ENCODE data around the gene SLIT3.

Gene SLIT3

GRCh38 chr5:169099801-169100734 lies 200.9 kb downstream of the SLIT3 start:
- DNase-seq = no peak

- no peak for DNase-seq
Measured at GRCh38 chr5:169098331-169099121, 202.4 kb downstream of the SLIT3 start.

- DNase-seq = no peak
Measured at GRCh38 chr5:169097374-169098326, 203.3 kb downstream of the SLIT3 start.

DNA sequence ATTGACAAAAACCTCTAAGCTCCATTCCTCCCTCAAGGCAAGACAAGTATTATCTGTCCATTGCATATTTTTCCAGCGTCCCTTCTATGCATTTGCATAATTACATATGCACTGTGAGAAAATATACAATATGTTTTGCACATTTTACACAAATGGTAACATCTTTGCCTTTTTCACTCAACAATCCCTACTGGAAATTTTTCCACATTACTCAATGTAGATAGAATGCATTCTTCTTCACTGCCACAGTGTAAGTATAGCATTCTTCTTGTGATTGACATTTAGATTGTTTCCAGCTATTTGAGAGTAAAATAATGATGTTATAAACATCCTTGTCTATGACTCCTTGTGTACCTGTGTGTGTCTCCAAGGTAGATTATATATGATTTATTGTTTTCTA lies 205.0 kb downstream of the SLIT3 start:
- DNase-seq = no peak

- no peak for DNase-seq
Measured at GRCh38 chr5:169095410-169095960, 205.5 kb downstream of the SLIT3 start.

GRCh38 chr5:169094586-169095409 lies 206.1 kb downstream of the SLIT3 start:
- no peak for DNase-seq

GRCh38 chr5:169091396-169091980 lies 209.5 kb downstream of the SLIT3 start:
- DNase-seq = no peak

- no peak for DNase-seq
Measured at GRCh38 chr5:169089343-169089742, 211.6 kb downstream of the SLIT3 start.

- no peak for DNase-seq
Measured at GRCh38 chr5:169088028-169088725, 212.8 kb downstream of the SLIT3 start.

GRCh38 chr5:169085636-169086035 lies 215.3 kb downstream of the SLIT3 start:
- DNase-seq = no peak

DNA sequence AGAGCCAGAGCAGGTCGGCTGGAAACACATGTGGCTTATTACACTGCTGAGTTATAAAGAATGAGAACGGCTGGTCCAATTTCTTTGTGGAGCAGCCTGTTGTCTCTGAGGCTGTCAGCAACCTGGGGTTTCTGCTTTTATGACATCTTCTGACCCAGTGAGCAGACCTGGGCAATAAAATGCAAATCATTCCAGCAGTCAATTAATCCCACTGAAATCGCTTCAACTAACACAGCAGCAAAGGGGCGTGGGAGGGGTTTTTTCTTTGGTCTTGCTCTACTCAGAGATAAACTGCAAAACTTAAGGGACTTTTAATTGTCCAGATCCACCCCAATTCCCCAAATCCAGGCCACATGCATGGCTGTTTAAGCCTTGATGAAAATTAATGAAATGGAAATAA lies 215.7 kb downstream of the SLIT3 start:
- no peak for DNase-seq

GRCh38 chr5:169084775-169085174 lies 216.2 kb downstream of the SLIT3 start:
- DNase-seq = no peak

GRCh38 chr5:169083394-169084018 lies 217.4 kb downstream of the SLIT3 start:
- no peak for DNase-seq

- DNase-seq = no peak
Measured at GRCh38 chr5:169081000-169081724, 219.8 kb downstream of the SLIT3 start.

DNA sequence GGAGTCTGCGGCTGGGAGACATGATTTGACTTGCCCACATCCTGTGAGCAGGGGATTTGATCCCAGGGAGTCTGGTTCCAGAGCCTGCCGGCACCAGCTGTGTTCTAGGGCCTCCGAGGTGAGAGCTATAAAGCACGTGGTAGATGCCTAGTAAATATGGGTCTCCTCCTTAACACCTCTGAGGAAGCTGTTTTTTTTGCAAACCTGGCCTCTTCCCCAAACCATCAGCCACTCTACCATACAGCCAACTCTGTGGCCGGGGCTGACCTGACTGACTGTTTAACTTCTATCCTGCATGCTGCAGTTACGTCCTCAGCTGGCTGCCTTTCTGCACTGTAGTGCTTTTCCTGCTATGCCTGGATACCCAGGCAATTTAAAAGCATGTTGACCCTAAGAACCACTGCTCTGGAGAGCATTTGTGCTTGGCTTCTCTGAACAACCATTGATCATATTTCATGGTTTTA lies 220.5 kb downstream of the SLIT3 start:
- DNase-seq = no peak

GRCh38 chr5:169079697-169080096 lies 221.2 kb downstream of the SLIT3 start:
- DNase-seq = no peak

- DNase-seq = no peak
Measured at GRCh38 chr5:169074839-169075238, 226.1 kb downstream of the SLIT3 start.

DNA sequence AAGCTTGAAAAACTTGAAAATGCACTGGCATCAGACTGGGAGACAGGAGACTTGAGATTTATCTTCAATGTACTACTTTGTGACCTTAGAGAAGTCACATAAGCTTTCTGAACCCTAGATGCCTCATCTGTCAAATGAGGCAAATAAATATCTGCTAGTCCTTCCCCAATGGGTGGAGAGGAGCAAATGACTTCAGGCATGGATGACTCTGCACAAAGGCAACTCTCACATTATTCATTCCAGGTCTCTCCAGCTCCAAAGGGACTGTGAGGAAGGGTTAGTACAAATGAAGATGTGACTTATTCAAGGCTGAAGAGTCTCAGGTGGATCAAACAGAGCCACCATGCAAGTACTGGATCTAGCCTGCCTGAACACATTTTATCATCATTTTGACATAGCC lies 228.7 kb downstream of the SLIT3 start:
- no peak for DNase-seq

DNA sequence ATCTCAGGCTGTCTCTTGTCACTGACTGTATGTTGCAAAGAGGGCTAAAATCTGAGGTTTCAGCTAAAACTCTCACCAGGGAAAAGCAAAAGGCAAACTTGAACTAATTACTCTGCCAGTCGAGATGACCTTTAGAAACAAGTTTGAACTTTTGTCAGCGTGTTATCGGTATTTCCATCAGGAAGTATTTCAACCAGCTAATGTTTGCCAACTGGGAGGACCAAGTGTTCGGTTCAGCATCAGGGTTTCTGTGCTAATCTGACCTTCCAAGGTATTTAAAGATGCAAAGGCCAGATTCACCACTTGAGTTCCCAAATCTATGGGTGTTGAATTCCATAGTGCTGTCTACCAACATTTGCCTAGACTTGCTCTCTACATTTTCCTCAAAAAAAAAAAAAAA lies 230.5 kb downstream of the SLIT3 start:
- DNase-seq = no peak

Measured in NCI-H2171 (cell line).